Left colon (tissue), 2 donors: ENCODE data around the gene PSMD6. TPM values are rescaled to one million over a fixed set of nuclear protein-coding genes. Genes with fewer than 3 reads are reported as not detected.

ENCODE experiments used
- ATAC-seq: fragments of 200-7000 bp; cut with Tn5 transposase; one replicate; pipeline ENCODE4 v1.9.1; 2020; ENCODE audit warnings: mild to moderate bottlenecking, moderate library complexity
- DNase-seq, 2 donors: peaks; one replicate each; pipeline ENCODE4 v3.0.0-alpha.2; 2020
- intact Hi-C, 2 donors: fragments of 100-400 bp; cut with DNase I in 1 of 2; cut with micrococcal nuclease in 1 of 2; formaldehyde crosslinking; loops; one replicate each; pipeline versions ENCODE4 v1.11.2 to v1.14.0; 2022; cut with DNase I, micrococcal nuclease
- total RNA-seq, 2 donors: library from RNA; stranded (reverse); fragmentation: NEBNext Ultra II Directional; extraction: Animal tissue kit (Norgen Biotek cat#: 25700); gene quantifications; one replicate each; pipeline ENCODE4 v1.2.1, GENCODE V29; 2021
- donor health status: DM: no; HTN: no; CAD: no.
- donor health status: DM: yes; HTN: yes; CAD: no.

The PSMD6 gene
- total RNA-seq, 2 donors from 2014 or later: 49.4 to 51.4 TPM

GRCh38 chr3:64048631-64049061 lies 25.4 kb upstream of the PSMD6 start:
- intact Hi-C loops: no loop called here
- ATAC-seq (no peak), DNase-seq (no peak)

GRCh38 chr3:64047787-64048186 lies 24.5 kb upstream of the PSMD6 start:
- ATAC-seq (no peak), DNase-seq (no peak)
- intact Hi-C loops: no loop called here

GRCh38 chr3:64046996-64047594 lies 23.8 kb upstream of the PSMD6 start:
- DNase-seq (no peak), ATAC-seq (no peak)
- intact Hi-C loops: no loop called here

GRCh38 chr3:64046592-64046991 lies 23.3 kb upstream of the PSMD6 start:
- no peak for DNase-seq
- no peak for ATAC-seq
- intact Hi-C loops: no loop called here

- no peak for DNase-seq
- intact Hi-C loops: no loop called here
- no peak for ATAC-seq
Measured at GRCh38 chr3:64042952-64043351, 19.7 kb upstream of the PSMD6 start.

- intact Hi-C loops: loop anchor here in 1 of 2 donors (10.0 kb wide), 1 partner anchor 455 kb away; no protein-coding TSS in a partner anchor
- DNase-seq (no peak), ATAC-seq (no peak)
Measured at GRCh38 chr3:64039981-64040733, 16.9 kb upstream of the PSMD6 start.

GRCh38 chr3:64039332-64039731 lies 16.0 kb upstream of the PSMD6 start:
- no peak for DNase-seq
- intact Hi-C loops: loop anchor here in 1 of 2 donors (10.0 kb wide), 1 partner anchor 455 kb away; no protein-coding TSS in a partner anchor
- no peak for ATAC-seq

GRCh38 chr3:64038253-64038767 lies 15.0 kb upstream of the PSMD6 start:
- intact Hi-C loops: loop anchor here in 1 of 2 donors (10.0 kb wide), 1 partner anchor 456 kb away; no protein-coding TSS in a partner anchor
- no peak for DNase-seq
- no peak for ATAC-seq

- ATAC-seq (no peak), DNase-seq (no peak)
- intact Hi-C loops: loop anchor here in 1 of 2 donors (10.0 kb wide), 1 partner anchor 458 kb away; no protein-coding TSS in a partner anchor
Measured at GRCh38 chr3:64037084-64037483, 13.8 kb upstream of the PSMD6 start.

- intact Hi-C loops: loop anchor here in 1 of 2 donors (10.0 kb wide), 1 partner anchor 462 kb away; no protein-coding TSS in a partner anchor
- ATAC-seq: no peak
- no peak for DNase-seq
Measured at GRCh38 chr3:64033069-64033468, 9.8 kb upstream of the PSMD6 start.

- ATAC-seq (no peak), DNase-seq (no peak)
- intact Hi-C loops: loop anchor here (2.0 to 10.0 kb wide), 2 partner anchors 453 to 463 kb away; no protein-coding TSS in a partner anchor
Measured at GRCh38 chr3:64031540-64032508, 8.5 kb upstream of the PSMD6 start.

- ATAC-seq (peak; percentile 92), DNase-seq (peak; percentile 57 to 78)
- intact Hi-C loops: loop anchor here (2.0 to 10.0 kb wide), 2 partner anchors 454 to 464 kb away; no protein-coding TSS in a partner anchor
Measured at GRCh38 chr3:64030741-64031140, 7.4 kb upstream of the PSMD6 start.

- ATAC-seq (no peak), DNase-seq (no peak)
- intact Hi-C loops: loop anchor here in 1 of 2 donors (2.0 kb wide), 1 partner anchor 370 kb away; no protein-coding TSS in a partner anchor
Measured at GRCh38 chr3:64029287-64029686, 6.0 kb upstream of the PSMD6 start.

- intact Hi-C loops: loop anchor here in 1 of 2 donors (2.0 kb wide), 1 partner anchor 370 kb away; no protein-coding TSS in a partner anchor
- DNase-seq (no peak), ATAC-seq (no peak)
Measured at GRCh38 chr3:64028754-64029153, 5.5 kb upstream of the PSMD6 start.

GRCh38 chr3:64027658-64028057 lies 4.4 kb upstream of the PSMD6 start:
- intact Hi-C loops: loop anchor here in 1 of 2 donors (2.0 kb wide), 1 partner anchor 371 kb away; no protein-coding TSS in a partner anchor
- DNase-seq (no peak), ATAC-seq (no peak)

GRCh38 chr3:64026346-64026745 lies 3.1 kb upstream of the PSMD6 start:
- DNase-seq (no peak), ATAC-seq (no peak)
- intact Hi-C loops: no loop called here

GRCh38 chr3:64023861-64024223 lies 548 bp upstream of the PSMD6 start:
- intact Hi-C loops: no loop called here
- DNase-seq: no peak
- no peak for ATAC-seq

GRCh38 chr3:64022451-64023186 lies 675 bp downstream of the PSMD6 start:
- ATAC-seq: peak; percentile 20
- peak in 1 of 2 donors; percentile 15 for DNase-seq
- intact Hi-C loops: no loop called here
